Tibial artery (tissue), 4 donors: ENCODE measurements around the gene FOXA2.

Experiments used
- DNase-seq, 2 donors: peaks; one replicate each; pipeline ENCODE4 v3.0.0-alpha.2; 2019
- H3K27ac ChIP-seq, 2 donors: fragments of 200-600 bp; sonication (generic) in 1 of 2; 1 replicate in 1 of 2; 2 replicates in 1 of 2; pipeline ENCODE4 v1.5.1; 2018 to 2019; ENCODE audit warnings: mild to moderate bottlenecking in 1 of 2
- H3K27me3 ChIP-seq, 2 donors: fragments of 200-600 bp; sonication (generic) in 1 of 2; one replicate each; pipeline versions ENCODE4 v1.5.1 to v1.6.0; 2016 to 2019
- H3K36me3 ChIP-seq, 3 donors: fragments of 200-600 bp; sonication (generic) in 2 of 3; one replicate each; pipeline ENCODE4 v1.5.1; 2016 to 2019; ENCODE audit warnings: mild to moderate bottlenecking in 2 of 3
- H3K4me1 ChIP-seq, 4 donors: fragments of 200-600 bp; sonication (generic) in 2 of 4; 1 replicate in 3 of 4; 2 replicates in 1 of 4; pipeline ENCODE4 v1.5.1; 2016 to 2019
- H3K4me3 ChIP-seq, 2 donors: fragments of 200-600 bp; sonication (generic) in 1 of 2; 1 replicate in 1 of 2; 2 replicates in 1 of 2; pipeline ENCODE4 v1.5.1; 2018 to 2019; ENCODE audit warnings: mild to moderate bottlenecking in 2 of 2
- H3K9me3 ChIP-seq, 3 donors: fragments of 200-600 bp; sonication (generic) in 1 of 3; one replicate each; pipeline ENCODE4 v1.5.1; 2016 to 2019
- intact Hi-C: fragments of 100-400 bp; cut with DNase I; formaldehyde crosslinking; loops from one replicate; pipeline ENCODE4 v1.15.0; 2023; ENCODE audit warnings: low total_unique reads
- TF ChIP-seq, protein P1 (sequence below), 2 experiments: fragments of 200-600 bp in 1 of 2; fragments of 450-650 bp in 1 of 2; IDR thresholded peaks; one replicate each; pipeline ENCODE4 v1.5.1; 2017 to 2019; ENCODE audit warnings: antibody characterized with exemption in 2 of 2, mild to moderate bottlenecking in 1 of 2, moderate library complexity in 1 of 2

The FOXA2 gene

DNA sequence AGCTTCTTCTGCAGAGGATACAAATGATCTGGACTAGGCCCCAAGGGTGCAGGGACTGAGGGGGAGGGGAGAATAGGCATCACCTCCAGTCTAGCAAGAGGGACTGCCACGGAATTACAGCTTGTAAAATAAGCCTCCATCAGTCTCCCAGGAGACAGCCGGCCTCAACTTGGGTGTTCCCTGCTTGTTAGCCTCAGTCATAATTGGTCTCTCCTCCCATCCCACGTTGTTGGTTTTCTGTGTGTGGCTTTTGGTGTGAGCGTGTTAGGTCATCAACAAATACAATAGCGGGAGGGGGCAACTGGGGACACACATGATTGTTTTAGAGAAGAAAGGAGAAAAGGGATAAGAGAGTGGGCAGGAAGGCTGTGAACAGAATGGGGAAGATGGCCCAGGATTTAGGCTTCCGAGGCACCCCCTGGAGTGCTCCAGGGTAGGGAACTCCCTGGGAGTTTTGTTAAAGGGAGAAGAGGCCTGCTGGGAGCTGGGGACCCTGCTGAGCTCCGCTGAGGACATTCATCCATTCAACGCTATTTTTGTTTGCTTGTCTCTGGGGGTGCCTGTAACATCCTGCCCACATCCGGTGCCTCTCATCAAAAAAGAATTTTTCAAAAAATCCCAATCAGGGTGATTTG lies 9.2 kb downstream of the FOXA2 start:
- TF ChIP-seq, protein P1, sequence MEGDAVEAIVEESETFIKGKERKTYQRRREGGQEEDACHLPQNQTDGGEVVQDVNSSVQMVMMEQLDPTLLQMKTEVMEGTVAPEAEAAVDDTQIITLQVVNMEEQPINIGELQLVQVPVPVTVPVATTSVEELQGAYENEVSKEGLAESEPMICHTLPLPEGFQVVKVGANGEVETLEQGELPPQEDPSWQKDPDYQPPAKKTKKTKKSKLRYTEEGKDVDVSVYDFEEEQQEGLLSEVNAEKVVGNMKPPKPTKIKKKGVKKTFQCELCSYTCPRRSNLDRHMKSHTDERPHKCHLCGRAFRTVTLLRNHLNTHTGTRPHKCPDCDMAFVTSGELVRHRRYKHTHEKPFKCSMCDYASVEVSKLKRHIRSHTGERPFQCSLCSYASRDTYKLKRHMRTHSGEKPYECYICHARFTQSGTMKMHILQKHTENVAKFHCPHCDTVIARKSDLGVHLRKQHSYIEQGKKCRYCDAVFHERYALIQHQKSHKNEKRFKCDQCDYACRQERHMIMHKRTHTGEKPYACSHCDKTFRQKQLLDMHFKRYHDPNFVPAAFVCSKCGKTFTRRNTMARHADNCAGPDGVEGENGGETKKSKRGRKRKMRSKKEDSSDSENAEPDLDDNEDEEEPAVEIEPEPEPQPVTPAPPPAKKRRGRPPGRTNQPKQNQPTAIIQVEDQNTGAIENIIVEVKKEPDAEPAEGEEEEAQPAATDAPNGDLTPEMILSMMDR (IDR thresholded peaks at IDR 0.05): no peak
- Histone ChIP-seq H3K4me1 (peaks cover 0 to 27% (median 20%) of the 10 kb centered on the region in 4 donors), H3K9me3 (no peaks in the 10 kb centered on the region), H3K27ac (no peak overlapping the region), H3K36me3 (no peaks in the 10 kb centered on the region), H3K4me3 (no peak overlapping the region), H3K27me3 (peaks cover 0 to 97% of the 10 kb centered on the region in 2 donors)
- no peak for DNase-seq
- intact Hi-C loops: no loop called here

DNA sequence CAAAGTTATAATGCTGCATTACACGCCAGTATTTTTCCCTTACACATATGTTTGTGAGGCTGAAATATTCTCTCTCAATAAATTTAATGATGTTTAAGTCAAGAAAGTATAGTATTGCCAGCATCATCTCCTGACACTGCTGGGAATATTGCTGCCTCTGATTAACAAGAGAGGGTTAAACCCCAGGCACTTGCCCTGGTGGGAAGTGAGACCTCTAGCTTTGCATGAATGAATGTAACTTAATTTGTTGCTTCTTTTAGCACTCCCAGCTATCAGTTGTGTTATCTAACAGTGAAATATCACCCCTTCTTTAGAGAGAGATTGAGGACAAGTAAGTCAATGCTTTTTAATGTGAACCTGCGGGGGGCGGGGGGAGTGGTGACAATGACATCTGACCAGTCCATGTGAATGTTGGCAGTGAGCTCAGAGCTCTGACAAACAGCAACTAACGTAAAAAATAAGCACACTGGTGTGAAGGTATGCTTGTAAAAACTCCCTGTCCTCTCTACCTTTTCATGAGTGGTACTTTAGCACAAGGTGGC lies 9.8 kb downstream of the FOXA2 start:
- Histone ChIP-seq H3K27ac (no peak overlapping the region), H3K9me3 (no peaks in the 10 kb centered on the region), H3K36me3 (no peaks in the 10 kb centered on the region), H3K4me3 (no peak overlapping the region), H3K27me3 (peaks cover 0 to 96% of the 10 kb centered on the region in 2 donors), H3K4me1 (peaks cover 0 to 27% (median 20%) of the 10 kb centered on the region in 4 donors)
- TF ChIP-seq, protein P1 (IDR thresholded peaks at IDR 0.05): no peak
- no peak for DNase-seq
- intact Hi-C loops: no loop called here

DNA sequence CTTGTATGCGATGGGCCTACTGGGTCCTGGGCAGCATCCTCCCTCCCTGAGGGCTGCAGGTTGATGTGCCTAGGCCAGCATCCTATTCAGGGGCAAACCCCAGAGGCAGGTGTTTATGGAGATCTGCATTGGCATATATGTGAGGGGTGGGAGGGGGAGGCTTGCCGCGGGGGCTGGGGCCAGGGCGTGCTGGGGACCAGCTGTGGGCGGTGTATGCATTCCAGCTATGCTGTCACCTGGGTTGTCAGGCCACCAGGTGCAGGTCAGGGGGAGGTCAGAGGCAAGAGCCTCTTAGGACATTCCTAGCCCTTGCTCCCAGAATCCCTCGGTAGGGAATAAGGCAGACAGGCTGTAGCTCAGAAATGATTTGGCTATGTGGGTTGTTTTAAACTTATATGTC lies 11.9 kb downstream of the FOXA2 start:
- Histone ChIP-seq H3K4me3 (no peak overlapping the region), H3K36me3 (no peaks in the 10 kb centered on the region), H3K9me3 (no peaks in the 10 kb centered on the region), H3K27ac (no peak overlapping the region), H3K27me3 (peaks cover 10 to 97% of the 10 kb centered on the region in 2 donors), H3K4me1 (peaks cover 0 to 21% (median 10%) of the 10 kb centered on the region in 4 donors)
- TF ChIP-seq, protein P1 (IDR thresholded peaks at IDR 0.05): no peak
- no peak for DNase-seq
- intact Hi-C loops: no loop called here

DNA sequence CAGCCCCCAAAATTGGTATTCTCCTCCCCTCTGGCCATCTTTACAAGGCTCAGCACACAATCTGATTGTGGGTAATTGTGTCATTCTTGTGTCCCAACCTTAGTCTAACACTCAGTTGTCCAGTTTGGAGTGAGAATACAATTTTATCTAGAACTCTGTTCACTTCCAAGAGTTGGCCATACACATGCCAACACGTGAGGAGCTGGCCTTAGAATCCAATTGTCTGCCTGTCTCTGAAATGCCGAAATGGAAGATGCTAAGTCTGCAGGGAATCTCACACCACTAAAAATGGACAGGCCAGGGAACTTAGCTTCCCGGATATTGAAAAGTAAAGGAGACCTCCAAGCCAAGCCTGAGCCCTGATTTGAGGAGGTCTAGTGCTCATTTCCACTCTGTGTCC lies 12.3 kb downstream of the FOXA2 start:
- H3K4me3 ChIP-seq: no peak overlapping the region
- H3K27me3 ChIP-seq: peaks cover 10 to 97% of the 10 kb centered on the region in 2 donors
- TF ChIP-seq, protein P1 (IDR thresholded peaks at IDR 0.05): no peak
- H3K4me1 ChIP-seq: peaks cover 0 to 16% (median 7%) of the 10 kb centered on the region in 4 donors
- H3K36me3 ChIP-seq: no peaks in the 10 kb centered on the region
- no peak overlapping the region for H3K27ac ChIP-seq
- no peaks in the 10 kb centered on the region for H3K9me3 ChIP-seq
- intact Hi-C loops: no loop called here
- no peak for DNase-seq

DNA sequence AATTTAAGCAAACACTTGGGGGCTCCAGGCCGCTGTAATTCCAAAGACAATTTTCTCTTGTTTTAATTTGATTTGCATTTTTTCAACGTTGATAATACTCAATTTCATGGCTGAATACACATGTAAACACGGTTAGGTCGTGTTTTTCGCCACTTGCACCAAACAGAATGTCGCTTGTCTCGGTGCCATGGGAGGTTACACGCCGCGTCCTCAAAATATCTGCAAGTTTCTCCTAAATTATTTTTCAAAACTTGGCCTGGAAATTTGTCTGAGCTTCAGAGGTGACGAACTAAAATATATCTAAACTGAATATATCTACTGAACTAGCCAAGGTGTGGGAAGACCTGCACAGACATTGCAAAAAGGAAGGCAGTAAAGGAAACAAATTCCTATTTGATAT lies 15.0 kb downstream of the FOXA2 start:
- intact Hi-C loops: no loop called here
- H3K4me3 ChIP-seq: no peak overlapping the region
- no peaks in the 10 kb centered on the region for H3K9me3 ChIP-seq
- H3K36me3 ChIP-seq: no peaks in the 10 kb centered on the region
- peaks cover 10 to 93% of the 10 kb centered on the region in 2 donors for H3K27me3 ChIP-seq
- TF ChIP-seq, protein P1 (IDR thresholded peaks at IDR 0.05): no peak
- no peak overlapping the region for H3K27ac ChIP-seq
- peaks cover 0 to 13% (median 7%) of the 10 kb centered on the region in 4 donors for H3K4me1 ChIP-seq
- no peak for DNase-seq
